BJ (cell line): ENCODE measurements around the gene C3orf22. TPM values are rescaled to one million over a fixed set of nuclear protein-coding genes. Genes with fewer than 3 reads are reported as not detected.

Experiments used
- CTCF ChIA-PET: fragments of 350-600 bp; formaldehyde crosslinking; extraction: SDS; loops from one replicate; lab custom pipeline; 2021; ENCODE audit warnings: antibody characterized with exemption, inconsistent platforms; lab: Yijun Ruan, JAX
- POLR2A ChIA-PET: fragments of 300-600 bp; sonication (Branson Sonifier 250); formaldehyde crosslinking; extraction: SDS; loops from one replicate; lab custom pipeline; 2021; ENCODE audit warnings: antibody characterized with exemption; lab: Charles Lee
- DNase-seq: peaks from one replicate; pipeline ENCODE4 v3.0.0-alpha.2; 2011; ENCODE audit warnings: low read depth
- H3K27me3 ChIP-seq: 2 replicates; pipeline ENCODE4 v1.6.0; 2011; ENCODE audit warnings: low read length; ENCODE audit not compliant: control insufficient read depth, insufficient read depth
- H3K36me3 ChIP-seq: 2 replicates; pipeline ENCODE4 v1.5.1; 2011; ENCODE audit warnings: low read length; ENCODE audit not compliant: control insufficient read depth, insufficient read depth
- H3K4me3 ChIP-seq: 2 replicates; pipeline ENCODE4 v1.5.1; 2011; ENCODE audit warnings: low read depth, mild to moderate bottlenecking, control low read depth, low read length
- polyA plus RNA-seq: library from polyadenylated mRNA; depleted of rRNA; stranded (reverse); fragments of >200 nt; gene quantifications from 2 replicates; pipeline ENCODE4 v1.2.3, GENCODE V29; 2011
- TF ChIP-seq, protein P1 (sequence below): IDR thresholded peaks from 2 replicates; pipeline ENCODE4 v1.5.1; 2011; ENCODE audit warnings: low read depth, mild to moderate bottlenecking, control low read depth, inconsistent platforms, low read length, moderate library complexity; ENCODE audit not compliant: insufficient read depth

C3orf22 gene
- polyA plus RNA-seq, 1 experiment = not detected

- Histone ChIP-seq H3K36me3 (no peaks in the 10 kb centered on the region), H3K27me3 (peaks cover 13% of the 10 kb centered on the region), H3K4me3 (no peak overlapping the region)
- DNase-seq = no peak
- CTCF ChIA-PET = interaction anchor here (1.2 to 2.8 kb wide), 5 partner anchors 8 to 934 kb away, joined by 3 to 14 read pairs (median 5); no protein-coding TSS in a partner anchor
- TF ChIP-seq, protein P1, sequence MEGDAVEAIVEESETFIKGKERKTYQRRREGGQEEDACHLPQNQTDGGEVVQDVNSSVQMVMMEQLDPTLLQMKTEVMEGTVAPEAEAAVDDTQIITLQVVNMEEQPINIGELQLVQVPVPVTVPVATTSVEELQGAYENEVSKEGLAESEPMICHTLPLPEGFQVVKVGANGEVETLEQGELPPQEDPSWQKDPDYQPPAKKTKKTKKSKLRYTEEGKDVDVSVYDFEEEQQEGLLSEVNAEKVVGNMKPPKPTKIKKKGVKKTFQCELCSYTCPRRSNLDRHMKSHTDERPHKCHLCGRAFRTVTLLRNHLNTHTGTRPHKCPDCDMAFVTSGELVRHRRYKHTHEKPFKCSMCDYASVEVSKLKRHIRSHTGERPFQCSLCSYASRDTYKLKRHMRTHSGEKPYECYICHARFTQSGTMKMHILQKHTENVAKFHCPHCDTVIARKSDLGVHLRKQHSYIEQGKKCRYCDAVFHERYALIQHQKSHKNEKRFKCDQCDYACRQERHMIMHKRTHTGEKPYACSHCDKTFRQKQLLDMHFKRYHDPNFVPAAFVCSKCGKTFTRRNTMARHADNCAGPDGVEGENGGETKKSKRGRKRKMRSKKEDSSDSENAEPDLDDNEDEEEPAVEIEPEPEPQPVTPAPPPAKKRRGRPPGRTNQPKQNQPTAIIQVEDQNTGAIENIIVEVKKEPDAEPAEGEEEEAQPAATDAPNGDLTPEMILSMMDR = no peak
- POLR2A ChIA-PET = no interaction called here
Measured at GRCh38 chr3:126521122-126521891, 37.4 kb downstream of the C3orf22 start.

- no peak overlapping the region for H3K4me3 ChIP-seq
- TF ChIP-seq, protein P1 = no peak
- CTCF ChIA-PET = interaction anchor here (1.0 to 1.6 kb wide), 4 partner anchors 9 to 1028 kb away, joined by 3 read pairs; no protein-coding TSS in a partner anchor
- no peak for DNase-seq
- peaks cover 11% of the 10 kb centered on the region for H3K27me3 ChIP-seq
- POLR2A ChIA-PET = no interaction called here
- H3K36me3 ChIP-seq = no peaks in the 10 kb centered on the region
Measured at GRCh38 chr3:126519506-126520455, 39.0 kb downstream of the C3orf22 start.

- TF ChIP-seq, protein P1 = no peak
- ChIA-PET POLR2A (no interaction called here), CTCF (interaction anchor here (0.9 to 1.6 kb wide), 2 partner anchors 10 to 405 kb away, joined by 3 read pairs; no protein-coding TSS in a partner anchor)
- no peak overlapping the region for H3K4me3 ChIP-seq
- H3K27me3 ChIP-seq = peaks cover 10% of the 10 kb centered on the region
- no peak for DNase-seq
- no peaks in the 10 kb centered on the region for H3K36me3 ChIP-seq
Measured at GRCh38 chr3:126518779-126519177, 40.0 kb downstream of the C3orf22 start.

DNA sequence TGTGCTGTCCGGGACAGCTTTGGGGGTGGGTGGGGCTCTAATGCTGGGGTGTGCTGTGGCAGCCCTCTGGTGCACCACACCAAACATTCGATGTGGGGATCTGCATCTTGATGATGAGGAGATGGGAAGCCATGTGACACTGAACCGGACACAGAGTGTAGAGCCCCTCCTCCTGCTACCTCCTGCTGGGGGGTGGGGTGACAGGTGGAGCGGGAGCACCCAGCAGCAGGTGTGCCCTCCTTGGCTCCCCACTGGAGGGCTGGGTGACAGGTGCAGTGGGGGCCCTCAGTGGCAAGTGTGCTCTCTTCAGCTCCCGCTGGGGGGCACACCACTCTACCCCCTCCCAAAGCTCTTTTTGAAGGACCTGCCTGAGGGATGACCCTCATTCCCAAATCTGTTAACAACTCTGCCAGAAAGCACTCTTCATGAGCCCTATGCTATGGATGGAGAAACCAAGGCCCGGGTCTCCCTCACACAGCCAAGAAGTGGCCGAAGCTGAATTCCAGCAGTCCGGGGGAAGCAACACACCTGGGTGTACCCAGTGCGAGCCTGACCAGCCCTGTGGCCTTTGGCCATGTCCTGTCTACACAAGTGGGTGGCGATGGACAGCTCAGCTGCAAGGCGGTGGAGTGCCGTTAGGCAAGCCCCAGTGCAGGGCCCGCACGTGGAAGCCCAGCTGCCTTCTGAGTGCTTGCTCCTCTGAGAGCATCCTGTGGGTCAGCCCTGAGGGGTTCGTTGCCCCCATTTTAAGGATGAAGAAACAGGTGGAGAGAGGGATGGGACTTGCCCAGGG is 40.5 kb downstream of the C3orf22 start:
- Histone ChIP-seq H3K27me3 (peaks cover 5% of the 10 kb centered on the region), H3K36me3 (no peaks in the 10 kb centered on the region), H3K4me3 (no peak overlapping the region)
- POLR2A ChIA-PET = no interaction called here
- no peak for DNase-seq
- CTCF ChIA-PET = interaction anchor here (0.9 to 1.6 kb wide), 2 partner anchors 11 to 405 kb away, joined by 3 read pairs; no protein-coding TSS in a partner anchor
- TF ChIP-seq, protein P1 = no peak
